Trophoblast cell (in vitro differentiated cells and primary cell): ENCODE results near the gene TRIM29.

ENCODE experiments used
- DNase-seq, 2 donors: peaks; one replicate each; pipeline ENCODE4 v3.0.0-alpha.2; 2016
- H2AFZ ChIP-seq: 2 replicates; pipeline ENCODE4 v1.6.1; 2013; ENCODE audit warnings: low read length, moderate library complexity, mild to moderate bottlenecking; ENCODE audit not compliant: insufficient read depth, poor library complexity
- H2AK5ac ChIP-seq: 2 replicates; pipeline ENCODE4 v1.6.1; 2013; ENCODE audit warnings: mild to moderate bottlenecking, low read length
- H2BK120ac ChIP-seq: 2 replicates; pipeline ENCODE4 v1.6.1; 2013; ENCODE audit warnings: low read length, mild to moderate bottlenecking, moderate library complexity; ENCODE audit not compliant: insufficient read depth, poor library complexity
- H2BK12ac ChIP-seq: 2 replicates; pipeline ENCODE4 v1.6.1; 2013; ENCODE audit warnings: mild to moderate bottlenecking, low read length, moderate library complexity
- H2BK5ac ChIP-seq: 2 replicates; pipeline ENCODE4 v1.6.1; 2013; ENCODE audit warnings: low read length, low read depth, moderate library complexity, mild to moderate bottlenecking; ENCODE audit not compliant: poor library complexity
- H3K14ac ChIP-seq: 2 replicates; pipeline ENCODE4 v1.6.1; 2013; ENCODE audit warnings: mild to moderate bottlenecking, low read length
- H3K18ac ChIP-seq: 2 replicates; pipeline ENCODE4 v1.6.1; 2013; ENCODE audit warnings: mild to moderate bottlenecking, low read length
- H3K23ac ChIP-seq: 2 replicates; pipeline ENCODE4 v1.6.1; 2013; ENCODE audit warnings: low read length
- H3K27ac ChIP-seq: 2 replicates; pipeline ENCODE4 v1.5.1; 2013; ENCODE audit warnings: low read depth, mild to moderate bottlenecking, inconsistent platforms, low read length, moderate library complexity
- H3K27me3 ChIP-seq: 2 replicates; pipeline ENCODE4 v1.6.1; 2013; ENCODE audit warnings: inconsistent platforms, mild to moderate bottlenecking, low read length, moderate library complexity; ENCODE audit not compliant: insufficient read depth
- H3K36me3 ChIP-seq, 2 experiments: 1 replicate in 1 of 2; 2 replicates in 1 of 2; pipeline ENCODE4 v1.6.1; 2013; ENCODE audit warnings: low read length in 2 of 2, mild to moderate bottlenecking in 2 of 2, moderate library complexity in 1 of 2; ENCODE audit not compliant: insufficient read depth in 2 of 2, control insufficient read depth in 1 of 2
- H3K4ac ChIP-seq: 2 replicates; pipeline ENCODE4 v1.6.1; 2013; ENCODE audit warnings: low read depth, mild to moderate bottlenecking, low read length, moderate library complexity
- H3K4me1 ChIP-seq, 2 experiments: 1 replicate in 1 of 2; 2 replicates in 1 of 2; pipeline ENCODE4 v1.6.1; 2013; ENCODE audit warnings: low read length in 2 of 2, mild to moderate bottlenecking in 2 of 2, moderate library complexity in 1 of 2; ENCODE audit not compliant: insufficient read depth in 2 of 2, control insufficient read depth in 1 of 2
- H3K4me2 ChIP-seq: 2 replicates; pipeline ENCODE4 v1.6.1; 2013; ENCODE audit warnings: inconsistent platforms, mild to moderate bottlenecking, low read length, moderate library complexity
- H3K4me3 ChIP-seq: 2 replicates; pipeline ENCODE4 v1.5.1; 2013; ENCODE audit warnings: mild to moderate bottlenecking, low read depth, low read length, inconsistent platforms
- H3K79me1 ChIP-seq: one replicate; pipeline ENCODE4 v1.6.1; 2013; ENCODE audit warnings: low read length
- H3K79me2 ChIP-seq: 2 replicates; pipeline ENCODE4 v1.6.1; 2013; ENCODE audit warnings: low read length, mild to moderate bottlenecking; ENCODE audit not compliant: control insufficient read depth, insufficient read depth, poor library complexity
- H3K9ac ChIP-seq: 2 replicates; pipeline ENCODE4 v1.6.1; 2013; ENCODE audit warnings: mild to moderate bottlenecking, low read length
- H3K9me3 ChIP-seq: 2 replicates; pipeline ENCODE4 v1.6.1; 2013; ENCODE audit warnings: low read depth, mild to moderate bottlenecking, control low read depth, inconsistent platforms, low read length; ENCODE audit not compliant: insufficient read depth
- H4K12ac ChIP-seq: 2 replicates; pipeline ENCODE4 v1.6.1; 2013; ENCODE audit warnings: low read depth, mild to moderate bottlenecking, low read length, moderate library complexity
- H4K8ac ChIP-seq: 2 replicates; pipeline ENCODE4 v1.6.1; 2013; ENCODE audit warnings: low read depth, mild to moderate bottlenecking, low read length, moderate library complexity
- H4K91ac ChIP-seq: one replicate; pipeline ENCODE4 v1.6.1; 2013; ENCODE audit warnings: low read depth, mild to moderate bottlenecking, low read length, moderate library complexity
- WGBS: extraction: QIAGEN DNeasy Blood & Tissue Kit; methylation state at CpG from one replicate; pipeline ENCODE4 v1.1.7; 2013; ENCODE audit warnings: missing lambda C conversion rate; ENCODE audit not compliant: insufficient read length, insufficient coverage; ENCODE audit errors: extremely low coverage; 5-methylcytosine and 5-hydroxymethylcytosine counted together

Gene TRIM29

DNA sequence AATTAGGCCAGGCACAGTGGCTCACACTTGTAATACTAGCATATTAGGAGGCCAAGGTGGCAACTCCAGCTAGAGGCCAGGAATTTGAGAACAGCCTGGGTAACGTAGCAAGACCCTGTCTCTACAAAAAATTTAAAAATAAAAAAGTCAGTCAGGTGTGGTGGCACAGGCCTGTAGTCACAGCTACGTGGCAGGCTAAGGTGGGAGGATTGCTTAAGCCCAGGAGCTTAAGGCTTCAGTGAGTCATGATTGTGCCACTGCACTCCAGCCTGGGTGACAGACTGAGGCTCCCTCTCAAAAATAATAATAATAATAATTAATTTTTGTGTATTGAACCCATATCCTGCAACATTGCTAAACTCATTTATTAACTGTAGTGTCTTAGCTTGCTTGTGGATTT is 15.3 kb upstream of the TRIM29 start:
- Histone ChIP-seq H2BK120ac (no peak overlapping the region), H4K12ac (no peak overlapping the region), H3K27me3 (no peaks in the 10 kb centered on the region), H4K91ac (no peak overlapping the region), H2BK12ac (no peak overlapping the region), H2AFZ (no peak overlapping the region), H3K27ac (no peak overlapping the region), H3K4me1 (no peaks in the 10 kb centered on the region), H3K4me2 (no peak overlapping the region), H3K4ac (no peak overlapping the region), H2BK5ac (no peak overlapping the region), H3K36me3 (no peaks in the 10 kb centered on the region), H3K9ac (no peak overlapping the region), H3K79me1 (no peaks in the 10 kb centered on the region), H3K23ac (no peak overlapping the region), H3K18ac (no peak overlapping the region), H4K8ac (no peak overlapping the region), H3K79me2 (no peaks in the 10 kb centered on the region), H2AK5ac (no peak overlapping the region), H3K9me3 (no peaks in the 10 kb centered on the region), H3K14ac (no peak overlapping the region), H3K4me3 (no peak overlapping the region)
- peak in 1 of 2 donors; percentile 28 for DNase-seq
- no CpG with 5 or more reads among the region's 2 CpGs for WGBS

- no peak for DNase-seq
- no CpG with 5 or more reads among the region's 1 CpG for WGBS
- H3K36me3 ChIP-seq, result no peaks in the 10 kb centered on the region
Observed at GRCh38 chr11:120151536-120151935, 13.6 kb upstream of the TRIM29 start.

DNA sequence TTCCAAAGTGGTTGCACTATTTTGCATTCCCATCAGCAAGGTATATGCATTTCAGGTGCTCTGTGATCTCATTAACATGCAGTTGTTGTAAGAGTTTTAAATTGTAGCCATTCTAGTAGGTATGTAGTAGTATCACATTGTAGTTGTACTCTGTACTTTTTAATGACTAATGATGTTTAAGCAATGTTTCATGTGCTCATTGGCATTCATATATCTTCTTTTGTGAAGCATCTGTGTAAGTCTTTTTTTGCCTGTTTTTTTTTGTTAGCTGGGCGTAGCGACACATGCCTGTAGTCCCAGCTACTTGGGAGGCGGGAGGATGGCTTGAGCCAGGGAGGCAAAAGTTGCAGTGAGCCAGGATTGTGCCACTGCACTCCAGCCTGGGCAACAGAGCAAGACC is 11.3 kb upstream of the TRIM29 start:
- no CpG with 5 or more reads among the region's 3 CpGs for WGBS
- H3K9me3 ChIP-seq, result no peaks in the 10 kb centered on the region
- no peaks in the 10 kb centered on the region for H3K4me1 ChIP-seq
- no peak overlapping the region for H3K14ac ChIP-seq
- no peak overlapping the region for H3K4me3 ChIP-seq
- H3K4me2 ChIP-seq, result no peak overlapping the region
- H2AFZ ChIP-seq, result no peak overlapping the region
- H2BK12ac ChIP-seq, result no peak overlapping the region
- no peak overlapping the region for H4K8ac ChIP-seq
- no peaks in the 10 kb centered on the region for H3K27me3 ChIP-seq
- no peaks in the 10 kb centered on the region for H3K36me3 ChIP-seq
- no peak overlapping the region for H2BK5ac ChIP-seq
- H4K12ac ChIP-seq, result no peak overlapping the region
- no peak overlapping the region for H3K9ac ChIP-seq
- no peaks in the 10 kb centered on the region for H3K79me1 ChIP-seq
- no peak overlapping the region for H2AK5ac ChIP-seq
- no peak overlapping the region for H3K18ac ChIP-seq
- no peak for DNase-seq
- no peak overlapping the region for H3K27ac ChIP-seq
- H3K4ac ChIP-seq, result no peak overlapping the region
- no peaks in the 10 kb centered on the region for H3K79me2 ChIP-seq
- H4K91ac ChIP-seq, result no peak overlapping the region
- no peak overlapping the region for H3K23ac ChIP-seq
- H2BK120ac ChIP-seq, result no peak overlapping the region

More at GRCh38 chr11:120151536-120151935, 13.6 kb upstream of the TRIM29 start:
- Histone ChIP-seq H2AK5ac (no peak overlapping the region), H3K23ac (no peak overlapping the region), H3K4me3 (no peak overlapping the region), H2BK12ac (no peak overlapping the region), H3K4me1 (no peaks in the 10 kb centered on the region), H2BK5ac (no peak overlapping the region), H2BK120ac (no peak overlapping the region), H3K9ac (no peak overlapping the region), H3K79me2 (no peaks in the 10 kb centered on the region), H4K8ac (no peak overlapping the region), H4K91ac (no peak overlapping the region), H3K14ac (no peak overlapping the region), H3K9me3 (no peaks in the 10 kb centered on the region), H3K4me2 (no peak overlapping the region), H3K18ac (no peak overlapping the region), H2AFZ (no peak overlapping the region), H3K27ac (no peak overlapping the region), H3K4ac (no peak overlapping the region), H3K27me3 (no peaks in the 10 kb centered on the region), H4K12ac (no peak overlapping the region), H3K79me1 (no peaks in the 10 kb centered on the region)

DNA sequence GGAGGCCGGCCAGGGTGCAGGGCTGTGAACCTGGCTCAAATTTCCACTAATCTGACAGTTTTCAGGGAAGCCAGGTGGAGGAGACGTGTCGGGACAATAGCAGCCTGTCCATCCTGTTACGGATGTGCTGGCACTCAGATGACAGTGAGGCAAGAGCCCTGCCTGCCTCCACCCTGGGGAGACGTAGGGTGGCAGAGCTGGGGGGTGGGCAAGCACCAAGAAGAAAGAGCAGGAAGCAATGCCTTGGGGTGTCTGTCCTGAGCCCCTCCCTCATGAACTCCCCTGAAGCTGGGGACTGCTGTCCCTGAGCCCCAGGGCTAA is 10.0 kb upstream of the TRIM29 start:
- Histone ChIP-seq H3K4ac (no peak overlapping the region), H3K18ac (no peak overlapping the region), H3K79me1 (no peaks in the 10 kb centered on the region), H3K9me3 (no peaks in the 10 kb centered on the region), H4K12ac (no peak overlapping the region), H2AK5ac (no peak overlapping the region), H3K79me2 (no peaks in the 10 kb centered on the region), H3K9ac (no peak overlapping the region), H2BK12ac (no peak overlapping the region), H4K91ac (no peak overlapping the region), H2BK120ac (no peak overlapping the region), H2BK5ac (no peak overlapping the region), H3K27me3 (no peaks in the 10 kb centered on the region), H3K4me3 (no peak overlapping the region), H3K4me1 (no peaks in the 10 kb centered on the region), H3K14ac (no peak overlapping the region), H3K36me3 (no peaks in the 10 kb centered on the region), H4K8ac (no peak overlapping the region), H3K4me2 (no peak overlapping the region), H3K27ac (no peak overlapping the region), H2AFZ (no peak overlapping the region), H3K23ac (no peak overlapping the region)
- no CpG with 5 or more reads among the region's 5 CpGs for WGBS
- no peak for DNase-seq
